Activated naive CD4-positive, alpha-beta T cell treated with anti-CD3 and anti-CD28 coated beads, Interleukin-2, amount 50 U/mL, for 16 hours (primary cell): ENCODE data around the gene PKHD1.

Experiments
- DNase-seq: peaks from one replicate; pipeline ENCODE4 v3.0.0-alpha.2; 2020

Gene PKHD1

GRCh38 chr6:52104979-52105378 lies 17.6 kb upstream of the PKHD1 start:
- no peak for DNase-seq

- no peak for DNase-seq
These were observed 16.2 kb upstream of the PKHD1 start for GRCh38 chr6:52103623-52104022.

- no peak for DNase-seq
These were observed 15.0 kb upstream of the PKHD1 start for GRCh38 chr6:52102405-52102804.

- no peak for DNase-seq
These were observed 11.3 kb upstream of the PKHD1 start for GRCh38 chr6:52098721-52099120.

- DNase-seq: no peak
These were observed 2.4 kb upstream of the PKHD1 start for GRCh38 chr6:52089758-52090348.

GRCh38 chr6:52086741-52087140 lies 672 bp downstream of the PKHD1 start:
- DNase-seq: no peak

GRCh38 chr6:52081237-52081636 lies 6.2 kb downstream of the PKHD1 start:
- DNase-seq: no peak

- DNase-seq: no peak
These were observed 9.3 kb downstream of the PKHD1 start for GRCh38 chr6:52077961-52078625.

GRCh38 chr6:52077180-52077884 lies 10.1 kb downstream of the PKHD1 start:
- DNase-seq: no peak

GRCh38 chr6:52076791-52077179 lies 10.6 kb downstream of the PKHD1 start:
- no peak for DNase-seq

- DNase-seq: no peak
These were observed 12.7 kb downstream of the PKHD1 start for GRCh38 chr6:52074716-52075115.

GRCh38 chr6:52074155-52074554 lies 13.3 kb downstream of the PKHD1 start:
- no peak for DNase-seq

- no peak for DNase-seq
These were observed 21.8 kb downstream of the PKHD1 start for GRCh38 chr6:52065621-52066020.

- peak; percentile 54 for DNase-seq
These were observed 23.6 kb downstream of the PKHD1 start for GRCh38 chr6:52063584-52064344.

- no peak for DNase-seq
These were observed 25.9 kb downstream of the PKHD1 start for GRCh38 chr6:52061481-52061880.

GRCh38 chr6:52059821-52060220 lies 27.6 kb downstream of the PKHD1 start:
- DNase-seq: no peak

- DNase-seq: no peak
These were observed 32.0 kb downstream of the PKHD1 start for GRCh38 chr6:52055451-52055850.

- no peak for DNase-seq
These were observed 34.2 kb downstream of the PKHD1 start for GRCh38 chr6:52053038-52053695.

- no peak for DNase-seq
These were observed 37.4 kb downstream of the PKHD1 start for GRCh38 chr6:52050051-52050405.

GRCh38 chr6:52049252-52050050 lies 38.0 kb downstream of the PKHD1 start:
- DNase-seq: no peak

- no peak for DNase-seq
These were observed 41.0 kb downstream of the PKHD1 start for GRCh38 chr6:52046456-52046855.

GRCh38 chr6:52045481-52045880 lies 41.9 kb downstream of the PKHD1 start:
- DNase-seq: no peak
